ENCODE data around the gene KCNMA1. TPM values are rescaled to one million over a fixed set of nuclear protein-coding genes. Genes with fewer than 3 reads are reported as not detected.

Gene KCNMA1
- polyA plus RNA-seq, 1 donor = 15.2 TPM

DNA sequence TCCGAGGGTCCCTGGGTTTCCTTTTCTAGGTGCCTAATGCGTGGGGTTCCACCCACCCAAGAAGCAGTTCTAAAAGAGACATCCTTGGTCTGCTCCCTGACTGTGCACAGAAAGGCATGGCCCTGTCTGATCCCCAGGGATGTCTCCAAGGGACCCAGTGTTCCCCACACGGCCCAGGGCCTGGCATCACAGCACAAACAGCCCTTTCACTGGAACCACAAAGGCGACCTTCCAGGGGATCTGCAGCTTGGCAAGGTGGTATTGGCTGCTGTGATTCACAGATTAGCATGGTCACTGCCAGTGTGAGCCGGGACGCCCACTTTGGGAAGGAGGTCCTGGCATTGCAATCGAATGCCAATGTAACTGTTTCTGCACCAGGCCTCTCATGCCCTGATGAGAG, 6.4 kb downstream of the KCNMA1 start:
- DNase-seq = no peak

DNA sequence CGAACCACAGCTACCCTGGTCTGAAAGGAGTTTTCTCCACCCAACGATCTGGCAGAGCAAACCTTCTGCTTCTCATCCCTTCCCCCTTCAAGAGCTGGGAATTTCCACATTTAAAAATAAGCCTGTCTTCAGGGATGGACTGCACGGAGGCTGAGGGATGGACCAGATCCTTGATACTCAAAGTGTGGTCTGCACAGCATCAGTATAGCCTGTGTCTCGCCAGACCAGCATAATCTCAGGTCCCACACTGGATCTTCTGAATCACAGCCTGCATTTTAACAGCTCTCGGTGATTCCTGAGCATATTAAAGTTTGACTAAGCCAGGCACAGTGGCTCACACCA, 7.1 kb downstream of the KCNMA1 start:
- no peak for DNase-seq

DNA sequence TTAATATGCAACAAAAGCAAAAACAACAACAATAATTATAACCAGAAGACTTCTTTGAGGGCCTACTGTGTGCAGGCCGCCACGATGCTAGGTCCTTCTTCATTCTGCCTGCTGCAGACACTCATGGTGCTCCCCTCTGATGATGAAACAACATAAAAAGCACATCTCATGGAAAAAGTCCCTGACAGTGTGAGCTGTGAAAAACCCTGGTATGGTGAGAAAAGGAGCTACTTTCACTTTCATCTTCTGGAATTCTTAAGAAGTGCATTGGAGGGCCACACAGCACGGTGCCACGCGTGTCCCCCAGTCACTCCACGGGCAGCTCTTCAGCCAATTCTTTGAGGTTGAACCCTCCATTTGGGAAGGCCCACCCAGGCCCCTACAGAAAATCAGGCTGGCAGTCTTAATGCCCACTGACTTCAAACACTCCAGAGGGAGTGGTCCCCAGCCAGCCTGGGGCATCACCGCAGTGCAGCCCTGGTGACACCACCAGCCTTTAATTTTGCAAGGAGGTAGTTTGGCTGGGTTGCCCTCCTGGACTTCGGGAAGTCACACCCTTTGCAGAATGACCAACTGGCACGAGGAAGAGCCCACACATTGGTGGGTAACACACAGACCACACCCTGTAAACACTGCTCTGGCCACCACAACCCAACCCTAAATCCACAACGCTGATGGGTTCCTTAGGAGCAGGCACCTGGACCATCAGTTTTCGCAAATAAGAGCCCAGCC, 7.7 kb downstream of the KCNMA1 start:
- DNase-seq = no peak

DNA sequence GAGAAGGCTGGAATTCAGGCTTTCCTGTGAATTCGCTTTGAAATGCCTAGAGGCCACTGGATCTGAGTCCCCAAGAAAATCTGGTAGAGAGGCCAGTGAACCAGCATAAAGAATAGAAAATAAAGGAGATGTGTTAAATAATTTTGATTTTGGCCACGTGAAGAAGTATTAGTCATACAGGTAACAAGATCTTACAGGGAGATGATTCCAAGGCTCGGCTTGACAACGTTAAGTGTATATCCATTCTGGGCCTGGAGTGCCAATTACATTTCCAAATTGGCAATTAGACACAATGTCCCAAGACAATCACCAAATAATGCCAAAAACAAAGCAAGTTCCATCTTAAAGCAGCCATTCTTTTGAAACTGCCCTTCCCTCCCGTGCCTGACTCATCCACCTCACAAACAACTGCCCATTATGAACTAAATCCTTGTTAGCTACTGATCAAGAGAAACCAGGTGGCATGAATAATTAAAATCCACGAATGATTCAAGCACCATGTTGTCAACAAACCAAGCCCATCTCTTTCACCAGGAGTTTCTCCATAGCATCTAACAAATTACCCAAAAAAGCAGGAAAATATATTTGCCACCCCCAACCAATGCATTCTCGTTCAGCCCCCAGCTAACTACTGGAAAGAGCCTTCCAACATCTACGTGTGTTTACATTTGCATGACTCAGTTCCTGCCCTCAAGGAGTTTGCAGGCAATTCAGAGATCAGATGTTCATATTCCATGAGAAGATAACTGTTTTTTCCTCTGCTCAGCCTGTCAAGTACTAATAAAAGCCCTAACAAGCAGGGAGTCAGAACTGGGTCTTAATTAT, 8.5 kb downstream of the KCNMA1 start:
- DNase-seq = no peak

DNA sequence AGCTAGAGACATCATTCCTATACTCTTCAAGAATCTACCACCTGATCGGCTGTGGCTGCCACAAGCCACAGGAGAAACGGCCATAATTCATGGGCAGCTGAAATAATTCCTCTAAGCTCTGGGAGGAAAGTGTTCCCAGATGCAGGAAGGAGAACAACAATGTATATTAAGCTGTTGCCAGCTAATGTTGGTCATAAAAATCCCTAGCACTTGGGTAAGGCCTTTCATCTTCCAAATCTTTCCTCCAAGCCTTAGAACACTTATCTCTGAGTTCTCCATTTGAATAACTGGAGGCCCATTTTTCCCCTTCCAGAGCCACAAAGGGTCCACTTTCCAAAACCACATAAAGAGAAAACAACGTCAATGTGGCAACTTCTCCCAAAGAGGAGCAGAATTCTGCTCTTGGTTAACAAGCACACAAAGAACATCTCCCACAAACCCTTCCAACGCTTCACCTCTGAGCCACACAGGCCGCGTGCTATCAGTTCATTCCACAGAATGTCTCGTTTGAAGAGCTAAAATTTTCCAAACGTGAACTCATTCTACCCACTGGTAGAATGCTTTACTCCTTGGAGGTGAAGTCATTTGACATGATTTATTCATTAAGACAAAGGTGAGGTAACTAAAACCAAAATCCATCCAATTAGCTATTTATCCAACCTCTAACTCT, 11.2 kb downstream of the KCNMA1 start:
- no peak for DNase-seq

DNA sequence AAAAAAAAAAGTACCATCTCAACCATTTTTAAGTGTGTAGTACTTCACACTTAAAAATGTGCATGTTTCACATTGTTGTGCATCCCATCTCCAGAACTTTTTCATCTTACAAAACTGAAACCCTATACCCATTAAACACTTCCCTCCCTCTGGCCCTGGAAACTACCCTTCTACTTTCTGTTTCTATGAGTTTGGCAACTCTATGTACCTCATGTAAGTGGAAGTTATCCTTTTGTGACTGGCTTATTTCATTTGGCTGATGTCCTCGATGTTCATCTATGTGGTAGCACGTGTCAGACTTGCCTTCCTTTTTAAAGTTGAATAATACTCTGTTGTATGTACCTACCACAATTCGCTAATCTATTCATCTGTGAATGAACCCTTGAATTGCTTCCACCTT, 12.2 kb downstream of the KCNMA1 start:
- DNase-seq = no peak

DNA sequence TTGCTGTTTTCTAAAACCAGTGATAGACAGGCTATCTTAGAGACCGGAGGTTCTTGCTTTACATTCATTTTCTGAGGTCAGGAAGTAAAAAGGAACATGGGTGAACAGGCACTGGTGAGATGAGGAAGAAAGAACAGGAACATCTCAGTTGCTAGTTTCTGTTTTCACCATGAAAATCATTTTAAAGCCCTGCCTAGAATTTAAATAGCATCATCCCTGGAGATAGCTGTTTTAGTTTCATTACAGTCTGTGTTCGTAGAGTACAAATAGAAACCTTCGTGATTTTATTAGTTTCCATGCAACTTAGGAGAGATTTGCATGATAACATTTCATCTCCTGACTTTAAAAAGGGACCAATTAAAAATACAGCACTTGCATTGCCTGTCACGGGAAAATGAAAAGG, 14.7 kb downstream of the KCNMA1 start:
- no peak for DNase-seq

- no peak for DNase-seq
These were observed 16.9 kb downstream of the KCNMA1 start for GRCh38 chr10:77620731-77621130.

DNA sequence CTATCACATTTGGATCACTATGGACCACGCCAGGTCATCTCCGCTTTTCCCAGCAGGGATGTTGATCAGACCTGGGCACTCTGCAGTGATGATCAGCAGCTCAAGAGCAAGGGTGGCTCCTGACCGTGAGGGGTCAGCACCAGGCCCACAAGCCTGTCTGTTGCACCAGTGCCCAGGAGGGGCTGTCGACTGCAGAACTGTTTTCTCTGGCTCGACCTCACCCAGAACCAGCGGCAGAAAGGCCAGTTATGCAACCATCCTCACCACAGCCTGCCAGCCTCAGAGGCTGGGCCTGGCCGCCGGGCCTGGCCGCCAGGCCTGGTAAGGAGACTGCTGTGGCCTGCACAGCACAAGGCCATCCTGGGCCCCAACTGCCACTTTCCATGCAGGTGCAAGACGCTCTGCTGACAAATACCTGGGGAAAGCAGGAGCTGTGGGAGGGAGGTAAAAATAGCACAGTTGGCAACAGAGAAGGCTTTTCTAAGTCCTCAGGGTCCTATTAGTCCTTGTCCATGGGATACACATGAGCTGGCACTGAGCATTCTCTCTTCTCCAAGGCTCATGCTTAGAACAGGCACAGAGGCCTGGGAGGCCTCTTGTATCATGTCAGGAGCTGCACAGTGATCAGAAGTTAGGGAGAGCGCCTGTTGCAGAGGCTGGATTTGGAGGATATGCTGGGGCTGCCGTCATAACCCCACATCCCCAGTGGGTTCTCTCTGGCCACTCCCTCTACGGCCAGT, 17.5 kb downstream of the KCNMA1 start:
- no peak for DNase-seq

DNA sequence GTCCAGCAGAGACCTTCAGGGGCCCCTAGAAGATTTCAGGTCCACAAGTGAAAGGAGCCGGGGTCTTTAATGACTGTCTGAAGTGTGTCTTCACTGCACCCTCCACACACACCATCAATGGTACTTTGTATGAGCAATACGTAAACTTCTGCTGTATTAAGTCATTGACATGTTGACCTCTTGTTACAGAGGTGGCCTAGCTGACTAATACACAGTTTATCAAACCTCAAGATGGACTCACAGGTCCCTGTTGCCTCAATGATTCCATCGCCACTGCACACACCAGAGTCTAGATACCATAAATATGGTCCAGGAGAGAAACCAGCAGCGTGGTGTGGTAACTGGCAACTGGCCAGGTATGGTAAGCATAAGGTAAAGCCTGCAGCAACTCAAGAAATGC, 19.5 kb downstream of the KCNMA1 start:
- no peak for DNase-seq

GRCh38 chr10:77616766-77617165, 20.8 kb downstream of the KCNMA1 start:
- DNase-seq = no peak

- DNase-seq = no peak
These were observed 22.6 kb downstream of the KCNMA1 start for GRCh38 chr10:77614778-77615625.

- no peak for DNase-seq
These were observed 24.0 kb downstream of the KCNMA1 start for GRCh38 chr10:77613476-77614130.

DNA sequence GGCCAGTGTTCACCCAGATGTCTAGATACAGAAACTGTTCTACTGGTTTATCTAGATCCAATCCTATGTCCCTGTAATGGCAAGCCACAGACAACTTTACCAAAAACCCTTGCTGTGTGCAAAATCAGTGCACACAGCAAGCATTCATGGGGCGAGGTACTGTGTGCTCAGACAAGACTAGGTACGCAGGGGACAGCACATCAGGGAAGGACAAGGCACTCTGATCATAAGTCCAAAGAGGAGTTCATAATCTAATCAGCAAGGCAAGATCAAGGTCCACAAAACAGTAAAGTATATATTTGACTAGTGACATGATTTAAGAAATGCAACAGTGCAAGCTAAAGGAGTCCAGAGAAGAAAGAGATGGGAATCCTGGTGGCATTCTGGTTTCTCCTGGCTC, 25.9 kb downstream of the KCNMA1 start:
- no peak for DNase-seq

DNA sequence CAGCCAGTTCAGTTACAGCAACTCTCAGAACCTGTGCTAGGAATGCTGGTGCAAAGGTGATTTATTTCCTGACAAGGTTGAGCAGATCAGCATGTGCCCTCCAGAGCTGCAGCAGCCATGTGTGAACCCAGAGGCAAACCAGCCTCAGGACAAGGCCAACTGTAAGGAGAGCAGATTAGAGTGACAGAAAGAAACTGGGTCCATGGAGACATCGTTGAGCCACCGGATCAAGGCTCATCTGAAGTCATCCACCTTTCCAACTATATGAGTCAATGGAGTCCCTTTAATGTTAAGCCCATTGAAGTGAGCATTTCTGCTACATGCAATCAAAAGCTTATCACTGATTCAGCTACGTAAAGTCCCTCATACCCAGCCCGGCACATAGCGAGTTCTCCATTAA, 26.4 kb downstream of the KCNMA1 start:
- DNase-seq = no peak

DNA sequence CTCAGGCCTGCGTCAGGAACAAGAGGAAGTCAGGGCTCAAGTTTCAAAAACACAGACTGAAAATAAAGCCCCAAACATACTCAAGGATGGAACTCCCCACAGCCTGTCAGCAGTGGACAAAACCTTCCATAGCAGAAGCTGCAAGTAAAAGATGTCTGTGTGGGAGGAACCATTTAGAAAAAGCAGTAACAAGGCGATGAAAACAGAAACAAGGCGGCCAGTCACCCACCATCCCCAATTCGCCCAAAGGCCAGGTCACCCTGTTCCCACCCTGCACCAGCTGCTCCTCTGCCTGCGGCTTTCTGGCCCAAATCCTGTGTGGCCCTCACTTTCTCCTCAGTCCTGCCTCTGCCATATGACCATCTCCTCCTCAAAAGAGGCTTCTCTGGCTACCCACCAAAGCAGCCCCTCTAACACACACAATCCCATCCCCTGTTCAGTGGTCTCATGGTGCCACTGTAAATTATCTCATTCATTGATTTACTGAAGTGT, 27.8 kb downstream of the KCNMA1 start:
- DNase-seq = no peak

- no peak for DNase-seq
These were observed 29.3 kb downstream of the KCNMA1 start for GRCh38 chr10:77608281-77608680.

DNA sequence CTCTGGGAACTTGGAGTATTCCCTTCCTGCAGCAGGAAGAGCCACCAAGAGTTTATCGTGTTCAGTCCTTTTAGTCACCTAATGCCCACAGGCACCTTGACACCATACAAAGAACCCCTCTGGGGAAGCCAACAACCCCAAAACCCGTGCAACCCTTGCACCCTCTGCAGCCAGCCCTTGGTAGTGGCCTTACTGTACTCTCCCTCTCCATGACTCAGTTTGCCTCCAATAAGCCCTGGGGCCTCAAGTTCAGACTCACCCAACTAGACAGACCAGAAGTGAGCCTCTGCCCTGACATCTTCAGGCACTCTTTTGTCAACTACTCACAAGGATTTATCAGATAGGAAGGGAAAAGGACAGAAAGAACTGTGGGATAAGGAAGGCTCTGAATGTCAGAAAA, 30.9 kb downstream of the KCNMA1 start:
- no peak for DNase-seq

DNA sequence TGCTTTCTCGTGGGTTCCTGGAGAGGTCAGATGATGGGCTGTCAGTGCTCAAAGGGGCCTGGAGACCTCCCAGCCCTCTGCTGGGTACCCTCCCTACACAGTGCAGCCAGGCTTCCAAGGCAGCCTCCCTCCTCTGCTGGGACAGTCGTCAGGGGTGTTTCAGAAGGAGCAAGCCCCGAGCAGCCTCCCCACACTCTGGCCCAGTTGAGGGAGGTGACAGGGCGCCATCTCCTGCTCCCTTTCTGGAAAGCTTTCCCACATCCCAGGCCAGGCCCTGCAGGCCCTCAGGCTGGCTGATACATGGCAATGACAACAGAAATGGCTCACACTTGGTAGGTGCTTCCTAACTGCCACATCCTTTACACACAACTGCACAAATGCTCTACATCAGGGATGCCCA, 32.1 kb downstream of the KCNMA1 start:
- no peak for DNase-seq

GRCh38 chr10:77604941-77605351, 32.7 kb downstream of the KCNMA1 start:
- no peak for DNase-seq

DNA sequence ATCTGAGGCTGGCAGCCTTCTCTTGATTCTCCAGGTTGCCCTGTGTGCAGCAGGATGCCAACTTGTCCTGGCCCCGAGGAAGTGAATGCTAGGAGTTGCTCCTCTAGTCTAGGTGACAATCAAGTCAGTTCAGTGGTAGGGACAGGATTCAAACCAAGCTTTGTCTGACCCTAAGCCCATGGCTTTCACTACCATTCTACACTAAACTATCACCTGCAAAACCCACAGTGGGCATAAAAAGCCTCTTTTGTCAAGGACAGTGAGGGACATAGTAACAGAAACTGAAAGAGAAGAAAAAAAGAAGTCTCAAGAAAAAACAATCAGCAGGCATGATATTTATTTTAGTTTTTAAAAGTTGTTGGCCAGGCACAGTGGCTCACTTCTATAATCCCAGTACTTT, 33.5 kb downstream of the KCNMA1 start:
- DNase-seq = no peak

Data from hindlimb muscle (tissue), 1 donor.